Measurements from ENCODE around the gene LIPG. TPM values are rescaled to one million over a fixed set of nuclear protein-coding genes. Genes with fewer than 3 reads are reported as not detected.
A peak's percentile ranks its signal among the peaks of the same experiment; 100 is the strongest.

LIPG gene
- total and polyA plus RNA-seq, 2 of the 13 experiments (the other 11 are each of a cell fraction or from before 2014, with no cell fraction given): 0.96 to 10.8 TPM

DNA sequence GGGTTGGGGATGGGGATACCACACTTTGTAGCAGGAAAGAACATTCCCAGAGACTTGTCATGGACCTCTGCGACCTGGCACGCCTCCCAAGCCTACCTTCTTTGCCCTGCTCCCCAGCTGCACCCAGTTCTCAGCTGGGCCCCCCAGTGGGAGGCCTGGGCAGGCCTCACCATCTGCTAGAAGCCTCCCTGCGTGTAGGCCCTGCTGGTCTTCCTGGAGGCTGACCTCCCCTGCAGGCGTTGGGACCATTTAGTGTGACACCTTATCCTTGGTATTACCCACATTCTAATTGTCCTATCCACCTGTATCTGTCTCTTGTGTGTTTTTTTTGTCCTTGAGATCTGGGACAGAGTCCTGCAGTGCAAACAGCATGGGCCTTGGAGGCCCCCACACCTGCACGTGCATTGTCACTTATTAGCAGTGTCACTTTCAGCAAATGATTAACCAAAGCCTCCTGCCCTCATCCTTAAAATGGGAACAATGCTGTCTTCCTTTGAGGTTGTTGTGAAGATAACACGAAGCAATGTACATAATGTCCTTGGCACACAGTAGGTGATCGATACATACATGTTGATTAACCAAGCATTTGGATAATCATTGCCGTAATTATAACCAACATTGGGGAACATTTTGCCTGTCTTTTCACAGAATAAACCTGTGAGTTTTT, 77.2 kb downstream of the LIPG start (continued):
- TF ChIP-seq RBM39 (IDR thresholded peaks at IDR 0.05; ENCODE audit: low read depth, low read length, poor library complexity, severe bottlenecking) (no peak), ZBTB8A (CRISPR knock-in tag; IDR thresholded peaks at IDR 0.05; ENCODE audit: borderline replicate concordance, low read depth) (no peak), NFRKB (IDR thresholded peaks at IDR 0.05) (no peak), ZNF879 (CRISPR knock-in tag; IDR thresholded peaks at IDR 0.05) (no peak), STAT5B (CRISPR knock-in tag; IDR thresholded peaks at IDR 0.05) (peak; percentile 31; the same call in 1 of the 2 replicates), MEIS1 (CRISPR knock-in tag; IDR thresholded peaks at IDR 0.05; ENCODE audit: borderline replicate concordance) (0 out of 2 replicates have a peak, but pooled peaks have one; percentile 36), CBX1 (IDR thresholded peaks at IDR 0.05; ENCODE audit: low read depth) (peak; percentile 50), MZF1 (CRISPR knock-in tag; IDR thresholded peaks at IDR 0.05; ENCODE audit: borderline replicate concordance) (no peak), ZNF878 (CRISPR knock-in tag; IDR thresholded peaks at IDR 0.05) (no peak), RAD21 (CRISPR knock-in tag; IDR thresholded peaks at IDR 0.05) (peak; percentile 11; the same call in 1 of the 2 replicates), ISL2 (CRISPR knock-in tag; IDR thresholded peaks at IDR 0.05) (peak; percentile 87), DNMT1 (CRISPR knock-in tag; IDR thresholded peaks at IDR 0.05) (no peak), POLR2A (IDR thresholded peaks at IDR 0.05; ENCODE audit: insufficient read depth in 1 of 2, low read depth in 2 of 2, low read length in 2 of 2) (peak in 1 of 2 experiments; percentile 44; a peak in 1 of 4 replicates), CHCHD3 (CRISPR knock-in tag; IDR thresholded peaks at IDR 0.05) (no peak), ZNF605 (CRISPR knock-in tag; IDR thresholded peaks at IDR 0.05) (peak; percentile 76; the same call in 1 of the 2 replicates), ATRX (CRISPR knock-in tag; IDR thresholded peaks at IDR 0.05; ENCODE audit: borderline replicate concordance) (no peak), FOXC1 (CRISPR knock-in tag; IDR thresholded peaks at IDR 0.05; ENCODE audit: borderline replicate concordance) (peak; percentile 26; the same call in 1 of the 2 replicates), CREB1 (IDR thresholded peaks at IDR 0.05) (0 out of 2 replicates have a peak, but pooled peaks have one; percentile 3), CREB1 (CRISPR knock-in tag; IDR thresholded peaks at IDR 0.05) (peak; percentile 55), ZNF652 (CRISPR knock-in tag; IDR thresholded peaks at IDR 0.05; ENCODE audit: borderline replicate concordance, low read depth) (peak; percentile 35; the same call in 1 of the 2 replicates), ZNF746 (CRISPR knock-in tag; IDR thresholded peaks at IDR 0.05) (peak; percentile 79), TARDBP (CRISPR knock-in tag; IDR thresholded peaks at IDR 0.05) (peak; percentile 96), HDAC1 (CRISPR knock-in tag; IDR thresholded peaks at IDR 0.05) (peak; percentile 89), FOSL2 (CRISPR knock-in tag; IDR thresholded peaks at IDR 0.05) (peak; percentile 80), MAF1 (CRISPR knock-in tag; IDR thresholded peaks at IDR 0.05; ENCODE audit: borderline replicate concordance) (no peak), BRD4 (CRISPR knock-in tag; IDR thresholded peaks at IDR 0.05) (0 out of 2 replicates have a peak, but pooled peaks have one; percentile 39), ZNF383 (CRISPR knock-in tag; IDR thresholded peaks at IDR 0.05; ENCODE audit: borderline replicate concordance) (0 out of 2 replicates have a peak, but pooled peaks have one; percentile 24), KAT8 (CRISPR knock-in tag; IDR thresholded peaks at IDR 0.05) (peak; percentile 50; the same call in 1 of the 2 replicates)
- TF ChIP-seq, protein P1, sequence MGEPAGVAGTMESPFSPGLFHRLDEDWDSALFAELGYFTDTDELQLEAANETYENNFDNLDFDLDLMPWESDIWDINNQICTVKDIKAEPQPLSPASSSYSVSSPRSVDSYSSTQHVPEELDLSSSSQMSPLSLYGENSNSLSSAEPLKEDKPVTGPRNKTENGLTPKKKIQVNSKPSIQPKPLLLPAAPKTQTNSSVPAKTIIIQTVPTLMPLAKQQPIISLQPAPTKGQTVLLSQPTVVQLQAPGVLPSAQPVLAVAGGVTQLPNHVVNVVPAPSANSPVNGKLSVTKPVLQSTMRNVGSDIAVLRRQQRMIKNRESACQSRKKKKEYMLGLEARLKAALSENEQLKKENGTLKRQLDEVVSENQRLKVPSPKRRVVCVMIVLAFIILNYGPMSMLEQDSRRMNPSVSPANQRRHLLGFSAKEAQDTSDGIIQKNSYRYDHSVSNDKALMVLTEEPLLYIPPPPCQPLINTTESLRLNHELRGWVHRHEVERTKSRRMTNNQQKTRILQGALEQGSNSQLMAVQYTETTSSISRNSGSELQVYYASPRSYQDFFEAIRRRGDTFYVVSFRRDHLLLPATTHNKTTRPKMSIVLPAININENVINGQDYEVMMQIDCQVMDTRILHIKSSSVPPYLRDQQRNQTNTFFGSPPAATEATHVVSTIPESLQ (CRISPR knock-in tag; conservative IDR thresholded peaks at IDR 0.05): no peak
- TF ChIP-seq, protein P2, sequence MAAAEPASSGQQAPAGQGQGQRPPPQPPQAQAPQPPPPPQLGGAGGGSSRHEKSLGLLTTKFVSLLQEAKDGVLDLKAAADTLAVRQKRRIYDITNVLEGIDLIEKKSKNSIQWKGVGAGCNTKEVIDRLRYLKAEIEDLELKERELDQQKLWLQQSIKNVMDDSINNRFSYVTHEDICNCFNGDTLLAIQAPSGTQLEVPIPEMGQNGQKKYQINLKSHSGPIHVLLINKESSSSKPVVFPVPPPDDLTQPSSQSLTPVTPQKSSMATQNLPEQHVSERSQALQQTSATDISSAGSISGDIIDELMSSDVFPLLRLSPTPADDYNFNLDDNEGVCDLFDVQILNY (CRISPR knock-in tag; conservative IDR thresholded peaks at IDR 0.05): no peak
